SK-N-SH (cell line): ENCODE data around the gene XAB2. TPM values are rescaled to one million over a fixed set of nuclear protein-coding genes. Genes with fewer than 3 reads are reported as not detected.

Source experiments
- CTCF ChIA-PET: fragments of 300-600, 350-600 bp; formaldehyde crosslinking; extraction: SDS; loops from one replicate; lab custom pipeline; 2021; lab: Yijun Ruan, JAX
- POLR2A ChIA-PET: fragments of 350-600 bp; sonication (Branson Sonifier 250); formaldehyde crosslinking; extraction: SDS; loops from one replicate; lab custom pipeline; 2020; ENCODE audit warnings: antibody characterized with exemption, inconsistent platforms; lab: Yijun Ruan, JAX
- DNase-seq: peaks from one replicate; pipeline ENCODE4 v3.0.0; 2012
- H2AFZ ChIP-seq: fragments of 200-600 bp; sonication (generic); 2 replicates; pipeline ENCODE4 v1.8.1; 2016; ENCODE audit warnings: antibody characterized with exemption, mild to moderate bottlenecking, low read depth
- H3F3A ChIP-seq: fragments of 200-600 bp; sonication (generic); replicated peaks from 2 replicates; pipeline ENCODE3; 2016; ENCODE audit warnings: antibody characterized with exemption, mild to moderate bottlenecking; ENCODE audit not compliant: insufficient read depth
- H3K27ac ChIP-seq, 2 experiments: fragments of 200-500 bp in 1 of 2; fragments of 200-600 bp in 1 of 2; sonication (Bioruptor generic) in 1 of 2; sonication (generic), shearing (Covaris generic) in 1 of 2; 2 replicates each; pipeline versions ENCODE4 v1.5.1 to v1.6.1; 2014 to 2016; ENCODE audit warnings: low read depth in 2 of 2, inconsistent platforms in 1 of 2, low read length in 1 of 2, mild to moderate bottlenecking in 1 of 2, mixed read lengths in 1 of 2
- H3K27me3 ChIP-seq: fragments of 200-600 bp; sonication (generic), shearing (Covaris generic); 2 replicates; pipeline ENCODE4 v1.6.1; 2016; ENCODE audit warnings: mixed run types; ENCODE audit not compliant: insufficient read depth
- H3K36me3 ChIP-seq, 2 experiments: fragments of 200-500 bp in 1 of 2; fragments of 200-600 bp in 1 of 2; sonication (Bioruptor generic) in 1 of 2; sonication (generic) in 1 of 2; replicated peaks in 1 of 2; 2 replicates each; pipeline versions ENCODE3 to v1.5.1; 2014 to 2016; ENCODE audit warnings: low read length in 1 of 2, mild to moderate bottlenecking in 1 of 2; ENCODE audit not compliant: insufficient read depth in 2 of 2, control insufficient read depth in 1 of 2
- H3K4me1 ChIP-seq, 2 experiments: fragments of 200-500 bp in 1 of 2; fragments of 200-600 bp in 1 of 2; sonication (Bioruptor generic) in 1 of 2; sonication (generic), shearing (Covaris generic) in 1 of 2; 2 replicates each; pipeline versions ENCODE4 v1.5.1 to v1.6.1; 2014 to 2016; ENCODE audit warnings: low read depth in 1 of 2, low read length in 1 of 2, mixed run types in 1 of 2; ENCODE audit not compliant: insufficient read depth in 2 of 2, control insufficient read depth in 1 of 2
- H3K4me2 ChIP-seq: fragments of 200-600 bp; sonication (generic), shearing (Covaris generic); 2 replicates; pipeline ENCODE4 v1.6.1; 2017; ENCODE audit warnings: mixed run types
- H3K4me3 ChIP-seq, 2 experiments: fragments of 200-500 bp in 1 of 2; fragments of 200-600 bp in 1 of 2; sonication (Bioruptor generic) in 1 of 2; sonication (generic), shearing (Covaris generic) in 1 of 2; 2 replicates each; pipeline versions ENCODE4 v1.5.1 to v1.8.1; 2014 to 2016; ENCODE audit warnings: low read depth in 2 of 2, inconsistent platforms in 1 of 2, low read length in 1 of 2, mild to moderate bottlenecking in 1 of 2, mixed read lengths in 1 of 2, moderate library complexity in 1 of 2
- H3K79me2 ChIP-seq: fragments of 200-600 bp; sonication (generic); 2 replicates; pipeline ENCODE4 v1.8.1; 2017; ENCODE audit warnings: mild to moderate bottlenecking; ENCODE audit not compliant: insufficient read depth
- H3K9ac ChIP-seq: fragments of 200-600 bp; sonication (generic); 2 replicates; pipeline ENCODE4 v1.6.1; 2017; ENCODE audit warnings: mixed run types
- H3K9me2 ChIP-seq: fragments of 200-600 bp; sonication (generic); 2 replicates; pipeline ENCODE4 v1.6.1; 2017; ENCODE audit warnings: mixed run types
- H3K9me3 ChIP-seq: fragments of 200-600 bp; sonication (generic); 2 replicates; pipeline ENCODE4 v1.6.1; 2017; ENCODE audit warnings: mixed run types, mild to moderate bottlenecking, moderate library complexity
- H4K20me1 ChIP-seq: fragments of 200-600 bp; sonication (generic); 2 replicates; pipeline ENCODE4 v1.6.1; 2017; ENCODE audit warnings: mild to moderate bottlenecking, mixed run types; ENCODE audit not compliant: insufficient read depth
- CHD2 ChIP-seq: fragments of 150-350 bp; IDR thresholded peaks from 2 replicates; pipeline ENCODE4 v1.6.1; 2018; ENCODE audit warnings: low read length; ENCODE audit not compliant: partially characterized antibody
- FOSL2 ChIP-seq: IDR thresholded peaks from 2 replicates; pipeline ENCODE4 v1.4.0; 2012; ENCODE audit warnings: low read depth, mild to moderate bottlenecking, moderate library complexity, borderline replicate concordance
- FOXJ3 ChIP-seq: sonication (generic); formaldehyde crosslinking; IDR thresholded peaks from 2 replicates; pipeline ENCODE4 v1.5.1; 2020; ENCODE audit warnings: mild to moderate bottlenecking, missing genetic modification reagents
- GABPA ChIP-seq: IDR thresholded peaks from 2 replicates; pipeline ENCODE4 v1.4.0; 2012; ENCODE audit warnings: low read depth, mild to moderate bottlenecking
- GATA2 ChIP-seq: sonication (generic); formaldehyde crosslinking; IDR thresholded peaks from 2 replicates; pipeline ENCODE4 v1.5.0; 2020; ENCODE audit warnings: mild to moderate bottlenecking, missing genetic modification reagents
- MEF2A ChIP-seq: IDR thresholded peaks from 2 replicates; pipeline ENCODE4 v1.4.0; 2012; ENCODE audit warnings: low read depth, borderline replicate concordance
- POLR2AphosphoS5 ChIP-seq: IDR thresholded peaks from 2 replicates; pipeline ENCODE4 v1.6.1; 2012; ENCODE audit warnings: low read depth, low read length
- RAD21 ChIP-seq: IDR thresholded peaks from 2 replicates; pipeline ENCODE4 v1.6.1; 2012; ENCODE audit warnings: mild to moderate bottlenecking, low read length
- REST ChIP-seq: IDR thresholded peaks from 2 replicates; pipeline ENCODE4 v1.6.1; 2012; ENCODE audit warnings: mild to moderate bottlenecking, low read depth, low read length, moderate library complexity
- RXRA ChIP-seq: IDR thresholded peaks from 2 replicates; pipeline ENCODE4 v1.4.0; 2012; ENCODE audit warnings: low read depth, mild to moderate bottlenecking, borderline replicate concordance
- TCF12 ChIP-seq: IDR thresholded peaks from 2 replicates; pipeline ENCODE4 v1.4.0; 2012
- WGBS: methylation state at CpG from one replicate; pipeline ENCODE4 v1.1.6; 2017; ENCODE audit warnings: low lambda C conversion rate; 5-methylcytosine and 5-hydroxymethylcytosine counted together
- polyA plus RNA-seq, 3 experiments: library from polyadenylated mRNA; depleted of rRNA; stranded (reverse); fragments of >200 nt; gene quantifications; 2 replicates each; pipeline ENCODE4 v1.2.3, GENCODE V29; 2012
- small RNA-seq, 7 experiments: library from RNA; depleted of rRNA; stranded (forward); fragments of <200 nt; gene quantifications; one replicate each; pipeline ENCODE3, GENCODE V24; 2012
- TF ChIP-seq, protein P1 (sequence below): fragments of 200-600 bp; sonication (generic); IDR thresholded peaks from 2 replicates; pipeline ENCODE4 v1.6.1; 2017; ENCODE audit warnings: antibody characterized with exemption, mild to moderate bottlenecking, moderate library complexity

Gene XAB2
- polyA plus RNA-seq, 1 of the 3 experiments (the other 2 are of a cell fraction) = 43.3 TPM

DNA sequence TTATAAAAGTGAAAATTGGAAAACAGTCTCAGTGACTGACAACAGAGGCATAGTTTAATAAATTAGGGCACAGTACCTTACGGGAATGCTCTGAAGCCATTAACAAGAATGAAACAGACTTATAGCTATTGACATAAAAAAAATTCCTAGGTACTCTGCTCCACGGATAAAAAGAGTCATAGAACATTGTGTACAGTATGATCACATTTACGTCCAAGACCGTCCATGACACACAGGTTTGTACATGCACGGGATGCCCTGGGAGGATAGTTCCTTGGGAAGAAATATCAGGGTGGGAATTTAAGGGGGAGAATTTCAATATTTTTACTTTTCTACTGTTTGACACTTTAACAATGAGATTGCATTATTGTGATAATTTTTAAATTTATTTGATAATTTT, 58.6 kb downstream of the XAB2 start:
- no peaks in the 10 kb centered on the region for H3K27me3 ChIP-seq
- no peak overlapping the region for H2AFZ ChIP-seq
- H3K4me2 ChIP-seq = no peak overlapping the region
- no peak overlapping the region for H3K27ac ChIP-seq
- ChIA-PET CTCF (interaction anchor here (3.2 to 13.0 kb wide), 2 partner anchors 48 to 113 kb away, joined by 40 to 171 read pairs; partner anchors contain the start of gene TRAPPC5), POLR2A (no interaction called here)
- H3K4me1 ChIP-seq = no peaks in the 10 kb centered on the region
- H3K9me2 ChIP-seq = no peaks in the 10 kb centered on the region
- TF ChIP-seq CHD2 (no peak), FOXJ3 (CRISPR knock-in tag) (no peak), RXRA (no peak), POLR2AphosphoS5 (no peak), FOSL2 (no peak), RAD21 (no peak), GABPA (no peak), TCF12 (no peak), MEF2A (no peak), GATA2 (CRISPR knock-in tag) (no peak), REST (no peak)
- TF ChIP-seq, protein P1, sequence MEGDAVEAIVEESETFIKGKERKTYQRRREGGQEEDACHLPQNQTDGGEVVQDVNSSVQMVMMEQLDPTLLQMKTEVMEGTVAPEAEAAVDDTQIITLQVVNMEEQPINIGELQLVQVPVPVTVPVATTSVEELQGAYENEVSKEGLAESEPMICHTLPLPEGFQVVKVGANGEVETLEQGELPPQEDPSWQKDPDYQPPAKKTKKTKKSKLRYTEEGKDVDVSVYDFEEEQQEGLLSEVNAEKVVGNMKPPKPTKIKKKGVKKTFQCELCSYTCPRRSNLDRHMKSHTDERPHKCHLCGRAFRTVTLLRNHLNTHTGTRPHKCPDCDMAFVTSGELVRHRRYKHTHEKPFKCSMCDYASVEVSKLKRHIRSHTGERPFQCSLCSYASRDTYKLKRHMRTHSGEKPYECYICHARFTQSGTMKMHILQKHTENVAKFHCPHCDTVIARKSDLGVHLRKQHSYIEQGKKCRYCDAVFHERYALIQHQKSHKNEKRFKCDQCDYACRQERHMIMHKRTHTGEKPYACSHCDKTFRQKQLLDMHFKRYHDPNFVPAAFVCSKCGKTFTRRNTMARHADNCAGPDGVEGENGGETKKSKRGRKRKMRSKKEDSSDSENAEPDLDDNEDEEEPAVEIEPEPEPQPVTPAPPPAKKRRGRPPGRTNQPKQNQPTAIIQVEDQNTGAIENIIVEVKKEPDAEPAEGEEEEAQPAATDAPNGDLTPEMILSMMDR = no peak
- H3K9ac ChIP-seq = no peak overlapping the region
- DNase-seq = no peak
- no peak overlapping the region for H3K4me3 ChIP-seq
- 64% methylated on average over 5 of the region's 5 CpGs for WGBS
- no peaks in the 10 kb centered on the region for H3F3A ChIP-seq
- no peaks in the 10 kb centered on the region for H3K36me3 ChIP-seq
- H3K9me3 ChIP-seq = no peaks in the 10 kb centered on the region
- no peaks in the 10 kb centered on the region for H4K20me1 ChIP-seq
- no peaks in the 10 kb centered on the region for H3K79me2 ChIP-seq

Small RNA genes within 50 kb of the gene (small RNA-seq; reads per million reads assigned to genes)
- gene MIR6792 = 0 reads per million in 7 experiments

Other genes with a start within 250 kb of the XAB2 start
- 6.1 and 6.4 TPM in 2 replicates for gene PEX11G, start 140.5 kb downstream of the XAB2 start, polyA plus RNA-seq (2012; rRNA removed)
- gene ZNF358, start 113.4 kb downstream of the XAB2 start, polyA plus RNA-seq (2012; rRNA removed) = 29.7 and 49.3 TPM in 2 replicates
- gene MCOLN1, start 106.9 kb downstream of the XAB2 start, polyA plus RNA-seq (2012; rRNA removed) = 28.4 and 28.9 TPM in 2 replicates
- gene PNPLA6, start 93.8 kb downstream of the XAB2 start, polyA plus RNA-seq (2012; rRNA removed) = 40.5 and 90.5 TPM in 2 replicates
- 0.05 and 0.08 TPM in 2 replicates for gene CAMSAP3, start 33.7 kb downstream of the XAB2 start, polyA plus RNA-seq (2012; rRNA removed)
- gene PET100, start 248 bp upstream of the XAB2 start, polyA plus RNA-seq (2012; rRNA removed) = 48.1 and 54.0 TPM in 2 replicates
- not detected in 2 replicates for gene PCP2, start 4.2 kb upstream of the XAB2 start, polyA plus RNA-seq (2012; rRNA removed)
- gene STXBP2, start 7.6 kb upstream of the XAB2 start, polyA plus RNA-seq (2012; rRNA removed) = 1.3 and 4.7 TPM in 2 replicates
- gene RETN, start 39.5 kb upstream of the XAB2 start, polyA plus RNA-seq (2012; rRNA removed) = not detected in 2 replicates
- gene MCEMP1, start 47.5 kb upstream of the XAB2 start, polyA plus RNA-seq (2012; rRNA removed) = not detected in 2 replicates
- gene TRAPPC5, start 51.3 kb upstream of the XAB2 start, polyA plus RNA-seq (2012; rRNA removed) = 44.1 and 49.4 TPM in 2 replicates
- gene FCER2, start 72.6 kb upstream of the XAB2 start, polyA plus RNA-seq (2012; rRNA removed) = not detected in 2 replicates
- gene CLEC4G, start 102.6 kb upstream of the XAB2 start, polyA plus RNA-seq (2012; rRNA removed) = not detected in 2 replicates
- gene CD209, start 118.0 kb upstream of the XAB2 start, polyA plus RNA-seq (2012; rRNA removed) = not detected in 2 replicates
- not detected in 2 replicates for gene CLEC4M, start 133.7 kb upstream of the XAB2 start, polyA plus RNA-seq (2012; rRNA removed)
- 8.5 and 9.7 TPM in 2 replicates for gene EVI5L, start 200.7 kb upstream of the XAB2 start, polyA plus RNA-seq (2012; rRNA removed)
- 0.10 and 0.18 TPM in 2 replicates for gene PRR36, start 244.8 kb upstream of the XAB2 start, polyA plus RNA-seq (2012; rRNA removed)